ENCODE results near the gene SH3GL3.

The SH3GL3 gene

GRCh38 chr15:83538682-83539081 is 91.5 kb downstream of the SH3GL3 start:
- no peak overlapping the region for H3K4me2 ChIP-seq (ENCODE audit: low read length)
- H3K9ac ChIP-seq (ENCODE audit: low read length) = no peak overlapping the region
- H4K20me1 ChIP-seq (ENCODE audit: insufficient read depth, low read length) = no peaks in the 10 kb centered on the region
- H3K79me2 ChIP-seq (ENCODE audit: insufficient read depth, low read length) = no peaks in the 10 kb centered on the region
- no peaks in the 10 kb centered on the region for H3K4me1 ChIP-seq (ENCODE audit: insufficient read depth, low read length, severe bottlenecking)
- H3K27me3 ChIP-seq (ENCODE audit: insufficient read depth, low read length) = no peaks in the 10 kb centered on the region
- no peak overlapping the region for H2AFZ ChIP-seq (ENCODE audit: low read length)
- no peaks in the 10 kb centered on the region for H3F3A ChIP-seq (ENCODE audit: insufficient read depth, low read length)
- no peaks in the 10 kb centered on the region for H3K36me3 ChIP-seq (ENCODE audit: insufficient read depth, low read length)
- H3K4me3 ChIP-seq (ENCODE audit: low read depth, low read length, poor library complexity, severe bottlenecking) = no peak overlapping the region
- TF ChIP-seq CTCF (IDR thresholded peaks at IDR 0.05; ENCODE audit: low read length) = no peak
- TF ChIP-seq EZH2 (IDR thresholded peaks at IDR 0.05; ENCODE audit: borderline replicate concordance, low read length) = no peak
- H3K27ac ChIP-seq (ENCODE audit: low read depth, low read length, poor library complexity, severe bottlenecking) = no peak overlapping the region
- no peaks in the 10 kb centered on the region for H3K9me3 ChIP-seq (ENCODE audit: low read length)
- H3K9me2 ChIP-seq (ENCODE audit: low read depth, low read length) = no peaks in the 10 kb centered on the region

DNA sequence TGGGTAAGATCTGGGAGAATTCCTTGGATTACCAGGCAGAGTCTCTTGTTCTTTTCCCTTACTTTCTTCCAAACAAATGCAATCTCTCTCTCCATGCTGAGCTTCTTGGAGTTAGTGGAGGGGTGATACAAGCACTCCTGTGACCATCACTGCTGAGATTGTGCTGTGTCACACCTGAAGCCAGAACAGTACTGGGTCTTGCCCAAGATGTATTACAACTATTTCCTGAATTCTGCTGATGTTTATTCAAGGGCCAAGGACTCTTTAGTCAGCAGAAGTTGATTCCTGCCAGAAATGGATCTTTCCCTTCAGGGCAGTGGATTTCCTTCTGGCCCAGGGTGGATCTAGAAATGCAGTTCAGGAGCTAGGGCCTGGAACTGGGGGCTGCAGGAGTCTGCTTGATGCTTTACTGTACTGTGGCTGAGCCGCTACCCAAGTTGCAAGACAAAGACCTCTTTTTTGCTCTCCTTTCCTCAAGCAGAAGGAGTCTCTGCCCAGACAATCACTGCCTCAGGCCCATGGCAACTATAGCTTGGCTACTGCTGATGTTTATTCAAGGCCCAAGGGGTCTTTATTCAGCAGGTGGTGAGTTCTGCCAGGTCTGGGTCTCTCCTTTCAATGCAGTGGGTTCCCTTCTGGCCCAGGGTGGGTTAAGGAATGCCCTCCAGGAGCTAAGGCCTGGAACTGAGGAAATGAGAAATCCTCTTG is 98.8 kb downstream of the SH3GL3 start:
- no peaks in the 10 kb centered on the region for H3K9me3 ChIP-seq (ENCODE audit: low read length)
- no peaks in the 10 kb centered on the region for H3K36me3 ChIP-seq (ENCODE audit: insufficient read depth, low read length)
- H2AFZ ChIP-seq (ENCODE audit: low read length) = no peak overlapping the region
- H3F3A ChIP-seq (ENCODE audit: insufficient read depth, low read length) = no peaks in the 10 kb centered on the region
- H3K27ac ChIP-seq (ENCODE audit: low read depth, low read length, poor library complexity, severe bottlenecking) = no peak overlapping the region
- H3K4me1 ChIP-seq (ENCODE audit: insufficient read depth, low read length, severe bottlenecking) = no peaks in the 10 kb centered on the region
- TF ChIP-seq EZH2 (IDR thresholded peaks at IDR 0.05; ENCODE audit: borderline replicate concordance, low read length) (no peak), CTCF (IDR thresholded peaks at IDR 0.05; ENCODE audit: low read length) (no peak)
- H3K27me3 ChIP-seq (ENCODE audit: insufficient read depth, low read length) = no peaks in the 10 kb centered on the region
- H3K9me2 ChIP-seq (ENCODE audit: low read depth, low read length) = no peaks in the 10 kb centered on the region
- H3K4me2 ChIP-seq (ENCODE audit: low read length) = no peak overlapping the region
- H3K9ac ChIP-seq (ENCODE audit: low read length) = no peak overlapping the region
- no peak overlapping the region for H3K4me3 ChIP-seq (ENCODE audit: low read depth, low read length, poor library complexity, severe bottlenecking)
- no peaks in the 10 kb centered on the region for H4K20me1 ChIP-seq (ENCODE audit: insufficient read depth, low read length)
- H3K79me2 ChIP-seq (ENCODE audit: insufficient read depth, low read length) = no peaks in the 10 kb centered on the region

DNA sequence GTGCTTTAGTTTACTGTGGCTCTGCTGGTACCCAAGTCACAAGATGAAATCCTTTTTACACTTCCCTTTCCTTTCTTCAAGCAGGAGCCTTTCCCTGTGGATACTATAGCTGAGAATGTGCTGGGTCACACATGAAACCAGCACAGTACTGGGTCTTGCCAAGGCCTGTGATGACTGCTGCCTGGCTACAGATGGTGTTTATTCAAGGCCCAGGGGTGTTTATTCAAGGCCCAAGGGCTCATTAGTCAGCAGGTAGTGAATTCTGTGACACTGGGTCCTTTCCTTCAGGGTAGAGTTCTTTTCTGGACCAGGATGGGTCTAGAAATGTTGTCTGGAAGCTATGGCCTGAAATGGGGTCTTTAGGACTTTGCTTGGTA is 99.4 kb downstream of the SH3GL3 start:
- TF ChIP-seq EZH2 (IDR thresholded peaks at IDR 0.05; ENCODE audit: borderline replicate concordance, low read length) (no peak), CTCF (IDR thresholded peaks at IDR 0.05; ENCODE audit: low read length) (no peak)
- Histone ChIP-seq H3K4me2 (ENCODE audit: low read length) (no peak overlapping the region), H3K4me3 (ENCODE audit: low read depth, low read length, poor library complexity, severe bottlenecking) (no peak overlapping the region), H3K27ac (ENCODE audit: low read depth, low read length, poor library complexity, severe bottlenecking) (no peak overlapping the region), H3K9ac (ENCODE audit: low read length) (no peak overlapping the region), H2AFZ (ENCODE audit: low read length) (no peak overlapping the region), H3K36me3 (ENCODE audit: insufficient read depth, low read length) (no peaks in the 10 kb centered on the region), H3F3A (ENCODE audit: insufficient read depth, low read length) (no peaks in the 10 kb centered on the region), H3K79me2 (ENCODE audit: insufficient read depth, low read length) (no peaks in the 10 kb centered on the region), H3K9me3 (ENCODE audit: low read length) (no peaks in the 10 kb centered on the region), H3K4me1 (ENCODE audit: insufficient read depth, low read length, severe bottlenecking) (no peaks in the 10 kb centered on the region), H3K9me2 (ENCODE audit: low read depth, low read length) (no peaks in the 10 kb centered on the region), H4K20me1 (ENCODE audit: insufficient read depth, low read length) (no peaks in the 10 kb centered on the region), H3K27me3 (ENCODE audit: insufficient read depth, low read length) (no peaks in the 10 kb centered on the region)
